ENCODE measurements around the gene ANKRD31. TPM values are rescaled to one million over a fixed set of nuclear protein-coding genes. Genes with fewer than 3 reads are reported as not detected.

Gene ANKRD31
- total and polyA plus RNA-seq, 11 donors = 0.04 to 0.17 (median 0.09) TPM; not detected in 5

- no peak for ATAC-seq
- Histone ChIP-seq H3K4me3 (no peak overlapping the region), H3K36me3 (peaks cover 0 to 8% (median 0%) of the 10 kb centered on the region in 9 donors), H3K4me1 (peaks cover 0 to 30% (median 14%) of the 10 kb centered on the region in 12 donors), H3K9me3 (no peaks in the 10 kb centered on the region), H3K27me3 (peaks cover 0 to 21% (median 0%) of the 10 kb centered on the region in 9 donors), H3K27ac (no peak overlapping the region)
- 83 to 93% (median 86%) methylated on average over 11 of the region's 11 CpGs for WGBS, 4 donors
- DNase-seq = no peak
- intact Hi-C loops (cut with DNase I) = loop anchor here in 8 of 10 donors (5.0 to 10.0 kb wide), 8 partner anchors 184 to 1207 kb away; partner anchors contain the start of genes ANKRD31 (in 6 of the 8), HMGCR (in 2 of the 8) and HEXB (in 1 of the 8)
- TF ChIP-seq POLR2A (IDR thresholded peaks at IDR 0.05) (no peak), CTCF (IDR thresholded peaks at IDR 0.05) (peak in 1 of 12 donors; percentile 4)
Observed at GRCh38 chr5:75050415-75050814, 186.3 kb downstream of the ANKRD31 start.

GRCh38 chr5:75049456-75050351 lies 187.0 kb downstream of the ANKRD31 start:
- peak in 4 of 5 donors; percentile 39 to 51 (median 42) for DNase-seq
- peaks cover 0 to 16% (median 0%) of the 10 kb centered on the region in 9 donors for H3K27me3 ChIP-seq
- H3K4me3 ChIP-seq = no peak overlapping the region
- no peak overlapping the region for H3K27ac ChIP-seq
- peak in 1 of 2 donors; percentile 25 for TF ChIP-seq POLR2A (IDR thresholded peaks at IDR 0.05)
- TF ChIP-seq CTCF (IDR thresholded peaks at IDR 0.05) = peak; percentile 53 to 82 (median 68)
- H3K4me1 ChIP-seq = peaks cover 0 to 30% (median 13%) of the 10 kb centered on the region in 12 donors
- peaks cover 0 to 13% (median 0%) of the 10 kb centered on the region in 9 donors for H3K36me3 ChIP-seq
- 61 to 65% (median 64%) methylated on average over 11 of the region's 11 CpGs for WGBS, 4 donors
- ATAC-seq = peak in 3 of 4 donors; percentile 31 to 50 (median 45)
- intact Hi-C loops (cut with DNase I) = loop anchor here in 8 of 10 donors (5.0 to 10.0 kb wide), 9 partner anchors 185 to 1208 kb away; partner anchors contain the start of genes ANKRD31 (in 6 of the 8), HMGCR (in 3 of the 8) and HEXB (in 1 of the 8)
- H3K9me3 ChIP-seq = no peaks in the 10 kb centered on the region

- Histone ChIP-seq H3K27me3 (peaks cover 0 to 7% (median 0%) of the 10 kb centered on the region in 9 donors), H3K27ac (no peak overlapping the region), H3K36me3 (peaks cover 0 to 14% (median 0%) of the 10 kb centered on the region in 9 donors), H3K4me1 (peaks cover 0 to 23% (median 7%) of the 10 kb centered on the region in 12 donors), H3K4me3 (peak overlapping the region in 4 of 12 donors; percentile 25 to 35 (median 31)), H3K9me3 (no peaks in the 10 kb centered on the region)
- TF ChIP-seq CTCF (IDR thresholded peaks at IDR 0.05) (no peak), POLR2A (IDR thresholded peaks at IDR 0.05) (no peak)
- ATAC-seq = peak in 1 of 4 donors; percentile 28
- no peak for DNase-seq
- WGBS, 4 donors = 70 to 81% (median 73%) methylated on average over 7 of the region's 7 CpGs
- intact Hi-C loops (cut with DNase I) = loop anchor here in 2 of 10 donors (10.0 kb wide), 2 partner anchors 254 to 286 kb away; partner anchors contain the start of gene HMGCR (in 1 of the 2)
Observed at GRCh38 chr5:75048457-75048953, 188.2 kb downstream of the ANKRD31 start.
